HG03378 (cell line): ENCODE results near the gene MSRB3.
"Not testable (repeated sequence)": the region's sequence is repeated elsewhere in the genome, so short reads cannot be mapped to it uniquely, and the experiment has no call there.

ENCODE experiments used
- ATAC-seq: cut with Tn5 transposase; IDR thresholded peaks from one replicate; pipeline ENCODE4 v1.9.1; 2021; ENCODE audit warnings: mild to moderate bottlenecking, moderate library complexity; ENCODE audit not compliant: unreplicated experiment

The MSRB3 gene

GRCh38 chr12:65285532-65285931 is 7.0 kb downstream of the MSRB3 start:
- ATAC-seq: not testable (repeated sequence)

GRCh38 chr12:65287426-65287825 is 8.9 kb downstream of the MSRB3 start:
- no peak for ATAC-seq

GRCh38 chr12:65292241-65292640 is 13.8 kb downstream of the MSRB3 start:
- no peak for ATAC-seq

GRCh38 chr12:65293735-65294134 is 15.3 kb downstream of the MSRB3 start:
- no peak for ATAC-seq

- no peak for ATAC-seq
These were observed 16.3 kb downstream of the MSRB3 start for GRCh38 chr12:65294641-65295262.

- no peak for ATAC-seq
These were observed 18.2 kb downstream of the MSRB3 start for GRCh38 chr12:65296508-65297265.

- no peak for ATAC-seq
These were observed 21.6 kb downstream of the MSRB3 start for GRCh38 chr12:65300097-65300496.

GRCh38 chr12:65300679-65301349 is 22.3 kb downstream of the MSRB3 start:
- no peak for ATAC-seq

- no peak for ATAC-seq
These were observed 24.4 kb downstream of the MSRB3 start for GRCh38 chr12:65302891-65303290.

- ATAC-seq: no peak
These were observed 27.0 kb downstream of the MSRB3 start for GRCh38 chr12:65305346-65305950.

GRCh38 chr12:65306366-65307168 is 28.1 kb downstream of the MSRB3 start:
- ATAC-seq: no peak

- no peak for ATAC-seq
These were observed 28.7 kb downstream of the MSRB3 start for GRCh38 chr12:65307169-65307501.

GRCh38 chr12:65308006-65308405 is 29.5 kb downstream of the MSRB3 start:
- no peak for ATAC-seq

GRCh38 chr12:65308601-65309071 is 30.2 kb downstream of the MSRB3 start:
- no peak for ATAC-seq

- no peak for ATAC-seq
These were observed 32.8 kb downstream of the MSRB3 start for GRCh38 chr12:65311260-65311659.

GRCh38 chr12:65313719-65314317 is 35.3 kb downstream of the MSRB3 start:
- ATAC-seq: no peak

- ATAC-seq: not testable (repeated sequence)
These were observed 36.8 kb downstream of the MSRB3 start for GRCh38 chr12:65315238-65315637.

- ATAC-seq: no peak
These were observed 39.8 kb downstream of the MSRB3 start for GRCh38 chr12:65318186-65318685.

- ATAC-seq: no peak
These were observed 41.3 kb downstream of the MSRB3 start for GRCh38 chr12:65319688-65320200.

- ATAC-seq: no peak
These were observed 44.6 kb downstream of the MSRB3 start for GRCh38 chr12:65323070-65323469.
